Measurements from ENCODE around the gene TRAM2. TPM values are rescaled to one million over a fixed set of nuclear protein-coding genes. Genes with fewer than 3 reads are reported as not detected.

The TRAM2 gene
- total and polyA plus RNA-seq, 2 of the 13 experiments (the other 11 are each of a cell fraction or from before 2014, with no cell fraction given), result 49.1 to 72.5 TPM

DNA sequence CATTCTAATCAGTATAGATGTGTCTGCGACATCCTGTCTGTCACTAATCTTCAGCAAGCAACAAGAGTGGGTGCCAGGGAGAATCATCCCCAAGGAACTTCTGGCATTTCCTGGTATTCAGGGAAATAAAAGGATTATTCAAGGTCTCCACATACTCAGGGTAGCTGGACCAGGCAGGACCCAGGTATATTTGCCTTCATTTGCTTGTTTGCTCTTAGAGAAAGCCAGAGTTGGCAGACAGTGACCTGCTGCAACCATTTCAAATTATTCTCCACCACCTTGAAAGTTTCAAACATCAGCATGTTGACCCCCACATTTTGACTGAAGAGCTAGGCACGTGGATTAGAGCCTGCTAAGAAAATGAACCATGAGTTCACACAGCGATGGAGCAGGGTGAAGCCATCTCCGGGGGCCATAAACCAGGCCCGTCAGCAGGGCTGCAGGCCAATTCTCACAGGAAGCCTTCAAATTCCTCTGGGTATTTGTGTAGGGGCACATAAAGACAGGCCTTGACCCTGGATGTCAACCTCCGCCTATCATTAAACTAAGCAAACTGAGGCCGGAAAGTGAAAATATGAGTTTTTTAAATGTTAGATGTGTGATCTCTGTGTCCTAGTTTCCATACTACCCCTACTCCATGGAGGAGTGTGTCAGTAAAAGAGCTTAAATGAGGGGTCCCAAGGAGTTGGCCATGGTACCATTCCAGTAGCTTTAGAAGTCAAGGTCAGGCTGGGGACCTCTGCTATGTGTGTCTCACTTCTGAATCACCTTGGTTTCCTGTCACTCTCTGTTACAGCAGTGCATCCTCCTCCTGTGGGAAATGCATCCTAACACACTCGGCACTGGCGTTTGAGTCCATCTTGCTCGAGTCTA, 32.9 kb downstream of the TRAM2 start (continued):
- TF ChIP-seq, protein P1, sequence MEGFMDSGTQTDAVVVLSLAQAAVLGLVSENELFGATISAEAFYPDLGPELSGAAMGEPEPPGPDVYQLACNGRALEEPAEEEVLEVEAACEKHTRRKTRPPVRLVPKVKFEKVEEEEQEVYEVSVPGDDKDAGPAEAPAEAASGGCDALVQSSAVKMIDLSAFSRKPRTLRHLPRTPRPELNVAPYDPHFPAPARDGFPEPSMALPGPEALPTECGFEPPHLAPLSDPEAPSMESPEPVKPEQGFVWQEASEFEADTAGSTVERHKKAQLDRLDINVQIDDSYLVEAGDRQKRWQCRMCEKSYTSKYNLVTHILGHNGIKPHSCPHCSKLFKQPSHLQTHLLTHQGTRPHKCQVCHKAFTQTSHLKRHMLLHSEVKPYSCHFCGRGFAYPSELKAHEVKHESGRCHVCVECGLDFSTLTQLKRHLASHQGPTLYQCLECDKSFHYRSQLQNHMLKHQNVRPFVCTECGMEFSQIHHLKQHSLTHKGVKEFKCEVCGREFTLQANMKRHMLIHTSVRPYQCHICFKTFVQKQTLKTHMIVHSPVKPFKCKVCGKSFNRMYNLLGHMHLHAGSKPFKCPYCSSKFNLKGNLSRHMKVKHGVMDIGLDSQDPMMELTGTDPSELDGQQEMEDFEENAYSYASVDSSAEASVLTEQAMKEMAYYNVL (CRISPR knock-in tag; IDR thresholded peaks at IDR 0.05; ENCODE audit: borderline replicate concordance), result peak; percentile 83; the same call in 1 of the 2 replicates
- TF ChIP-seq, protein P2, sequence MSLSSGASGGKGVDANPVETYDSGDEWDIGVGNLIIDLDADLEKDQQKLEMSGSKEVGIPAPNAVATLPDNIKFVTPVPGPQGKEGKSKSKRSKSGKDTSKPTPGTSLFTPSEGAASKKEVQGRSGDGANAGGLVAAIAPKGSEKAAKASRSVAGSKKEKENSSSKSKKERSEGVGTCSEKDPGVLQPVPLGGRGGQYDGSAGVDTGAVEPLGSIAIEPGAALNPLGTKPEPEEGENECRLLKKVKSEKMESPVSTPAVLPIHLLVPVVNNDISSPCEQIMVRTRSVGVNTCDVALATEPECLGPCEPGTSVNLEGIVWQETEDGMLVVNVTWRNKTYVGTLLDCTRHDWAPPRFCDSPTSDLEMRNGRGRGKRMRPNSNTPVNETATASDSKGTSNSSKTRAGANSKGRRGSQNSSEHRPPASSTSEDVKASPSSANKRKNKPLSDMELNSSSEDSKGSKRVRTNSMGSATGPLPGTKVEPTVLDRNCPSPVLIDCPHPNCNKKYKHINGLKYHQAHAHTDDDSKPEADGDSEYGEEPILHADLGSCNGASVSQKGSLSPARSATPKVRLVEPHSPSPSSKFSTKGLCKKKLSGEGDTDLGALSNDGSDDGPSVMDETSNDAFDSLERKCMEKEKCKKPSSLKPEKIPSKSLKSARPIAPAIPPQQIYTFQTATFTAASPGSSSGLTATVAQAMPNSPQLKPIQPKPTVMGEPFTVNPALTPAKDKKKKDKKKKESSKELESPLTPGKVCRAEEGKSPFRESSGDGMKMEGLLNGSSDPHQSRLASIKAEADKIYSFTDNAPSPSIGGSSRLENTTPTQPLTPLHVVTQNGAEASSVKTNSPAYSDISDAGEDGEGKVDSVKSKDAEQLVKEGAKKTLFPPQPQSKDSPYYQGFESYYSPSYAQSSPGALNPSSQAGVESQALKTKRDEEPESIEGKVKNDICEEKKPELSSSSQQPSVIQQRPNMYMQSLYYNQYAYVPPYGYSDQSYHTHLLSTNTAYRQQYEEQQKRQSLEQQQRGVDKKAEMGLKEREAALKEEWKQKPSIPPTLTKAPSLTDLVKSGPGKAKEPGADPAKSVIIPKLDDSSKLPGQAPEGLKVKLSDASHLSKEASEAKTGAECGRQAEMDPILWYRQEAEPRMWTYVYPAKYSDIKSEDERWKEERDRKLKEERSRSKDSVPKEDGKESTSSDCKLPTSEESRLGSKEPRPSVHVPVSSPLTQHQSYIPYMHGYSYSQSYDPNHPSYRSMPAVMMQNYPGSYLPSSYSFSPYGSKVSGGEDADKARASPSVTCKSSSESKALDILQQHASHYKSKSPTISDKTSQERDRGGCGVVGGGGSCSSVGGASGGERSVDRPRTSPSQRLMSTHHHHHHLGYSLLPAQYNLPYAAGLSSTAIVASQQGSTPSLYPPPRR (CRISPR knock-in tag; IDR thresholded peaks at IDR 0.05; ENCODE audit: borderline replicate concordance), result peak; percentile 93
- TF ChIP-seq ZNF232 (CRISPR knock-in tag; IDR thresholded peaks at IDR 0.05; ENCODE audit: borderline replicate concordance), result no peak
- TF ChIP-seq ZNF629 (CRISPR knock-in tag; conservative IDR thresholded peaks at IDR 0.05), result peak; percentile 85
- TF ChIP-seq NR2F1 (CRISPR knock-in tag; IDR thresholded peaks at IDR 0.05), result peak; percentile 78 to 93
- TF ChIP-seq, protein P3, sequence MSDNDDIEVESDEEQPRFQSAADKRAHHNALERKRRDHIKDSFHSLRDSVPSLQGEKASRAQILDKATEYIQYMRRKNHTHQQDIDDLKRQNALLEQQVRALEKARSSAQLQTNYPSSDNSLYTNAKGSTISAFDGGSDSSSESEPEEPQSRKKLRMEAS (IDR thresholded peaks at IDR 0.05), result peak; percentile 68
- no peak for TF ChIP-seq FOXA1 (IDR thresholded peaks at IDR 0.05)
- peak; percentile 27; the same call in 1 of the 2 replicates for TF ChIP-seq FOXA1 (CRISPR knock-in tag; IDR thresholded peaks at IDR 0.05)
- TF ChIP-seq TBX2 (CRISPR knock-in tag; IDR thresholded peaks at IDR 0.05; ENCODE audit: borderline replicate concordance), result peak; percentile 93
- peak; percentile 91; the same call in 1 of the 2 replicates for TF ChIP-seq ZNF580 (CRISPR knock-in tag; IDR thresholded peaks at IDR 0.05; ENCODE audit: borderline replicate concordance, low read depth)
- 0 out of 4 replicates have a peak, but pooled peaks have one; percentile 42 to 53 for TF ChIP-seq HMGXB4 (CRISPR knock-in tag; IDR thresholded peaks at IDR 0.05; ENCODE audit: borderline replicate concordance in 1 of 2, low read depth in 1 of 2)
- TF ChIP-seq PCBP1 (IDR thresholded peaks at IDR 0.05; ENCODE audit: borderline replicate concordance, low read depth, low read length), result no peak
- TF ChIP-seq HOXA5 (CRISPR knock-in tag; IDR thresholded peaks at IDR 0.05), result peak; percentile 24; the same call in 1 of the 2 replicates
- peak; percentile 54; the same call in 1 of the 2 replicates for TF ChIP-seq ZNF564 (CRISPR knock-in tag; IDR thresholded peaks at IDR 0.05)
- TF ChIP-seq PPARG (CRISPR knock-in tag; conservative IDR thresholded peaks at IDR 0.05), result peak; percentile 30; the same call in 1 of the 2 replicates
- peak; percentile 51; the same call in 1 of the 2 replicates for TF ChIP-seq ZMYM2 (CRISPR knock-in tag; IDR thresholded peaks at IDR 0.05)
- TF ChIP-seq RARA (CRISPR knock-in tag; IDR thresholded peaks at IDR 0.05), result peak; percentile 89
- peak; percentile 88 for TF ChIP-seq ZNF121 (CRISPR knock-in tag; IDR thresholded peaks at IDR 0.05)

Data from HepG2 (cell line).